M059J (cell line): ENCODE results near the gene AGPAT3. TPM values are rescaled to one million over a fixed set of nuclear protein-coding genes. Genes with fewer than 3 reads are reported as not detected.

Experiments used
- DNase-seq: peaks from one replicate; pipeline ENCODE4 v3.0.0-alpha.2; 2012; ENCODE audit warnings: low read depth
- total RNA-seq: library from RNA; depleted of rRNA; stranded (reverse); fragments of >200 nt; shearing (Covaris generic); gene quantifications from 2 replicates; pipeline ENCODE4 v1.2.3, GENCODE V29; 2014

Gene AGPAT3
- total RNA-seq, 1 experiment from 2014 or later: 59.8 TPM

DNA sequence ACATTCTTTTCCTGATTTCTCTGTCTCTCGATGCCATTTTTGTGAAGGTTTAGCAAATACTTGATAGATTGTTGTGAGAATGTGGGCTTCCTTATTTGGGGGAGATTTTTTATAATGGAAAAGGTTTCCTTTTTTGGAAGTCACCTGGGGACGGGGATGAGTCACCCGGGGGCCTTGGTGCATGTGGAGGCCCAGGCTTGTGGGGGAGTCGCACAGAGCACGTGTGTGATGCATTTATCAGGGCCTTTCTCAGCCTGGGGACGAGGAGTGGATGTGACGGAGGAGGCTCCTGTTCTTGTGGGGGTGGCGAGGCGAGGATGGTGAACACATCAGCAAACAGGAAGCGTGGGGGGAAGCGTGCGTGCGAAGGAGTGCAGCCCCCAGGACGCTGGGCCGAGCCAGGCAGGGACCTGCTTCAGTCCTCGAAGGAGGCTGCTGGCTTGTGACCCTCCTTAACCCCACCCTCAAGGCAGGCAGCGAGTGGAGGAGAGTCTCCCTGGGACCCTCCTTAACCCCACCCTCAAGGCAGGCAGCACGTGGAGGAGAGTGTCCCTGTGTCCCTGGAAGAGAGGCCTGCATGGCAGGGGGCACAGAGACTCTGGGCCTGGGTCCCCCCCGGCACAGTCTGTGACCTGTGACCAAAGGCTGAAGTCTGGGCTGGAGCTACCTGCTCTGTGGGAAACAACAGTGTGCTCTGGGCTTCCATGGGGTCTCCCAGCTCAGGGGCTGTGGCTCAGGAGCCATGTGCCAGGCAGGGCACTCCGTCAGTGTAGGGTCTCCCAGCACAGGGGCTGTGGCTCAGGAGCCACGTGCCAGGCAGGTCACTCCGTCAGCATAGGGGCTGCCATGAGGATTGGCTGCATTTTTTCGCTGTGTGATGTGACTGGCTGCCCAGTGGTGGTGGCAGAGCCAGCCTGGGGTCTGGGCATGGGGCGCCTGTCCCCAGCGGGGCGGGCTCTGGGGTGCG is 57.2 kb downstream of the AGPAT3 start:
- no peak for DNase-seq

DNA sequence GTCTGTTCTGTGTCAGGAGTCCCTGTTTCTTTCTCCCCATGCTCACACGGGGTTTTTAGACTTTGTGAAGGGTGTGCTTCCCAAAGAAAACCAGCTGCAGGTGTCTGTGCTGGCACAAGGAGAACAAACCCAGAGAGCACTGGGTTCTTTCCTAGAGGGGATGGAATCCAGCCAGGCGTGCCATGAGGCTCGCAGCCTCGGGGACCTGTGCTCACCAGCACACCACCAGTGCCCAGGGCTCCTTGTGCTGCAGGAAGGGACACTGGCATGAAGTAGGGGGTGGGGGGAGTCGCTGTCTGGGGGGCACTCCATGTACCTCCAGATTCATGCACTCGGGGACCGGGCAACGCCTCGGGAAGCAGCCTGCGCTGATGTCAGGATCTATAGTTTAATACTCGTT is 57.9 kb downstream of the AGPAT3 start:
- no peak for DNase-seq

DNA sequence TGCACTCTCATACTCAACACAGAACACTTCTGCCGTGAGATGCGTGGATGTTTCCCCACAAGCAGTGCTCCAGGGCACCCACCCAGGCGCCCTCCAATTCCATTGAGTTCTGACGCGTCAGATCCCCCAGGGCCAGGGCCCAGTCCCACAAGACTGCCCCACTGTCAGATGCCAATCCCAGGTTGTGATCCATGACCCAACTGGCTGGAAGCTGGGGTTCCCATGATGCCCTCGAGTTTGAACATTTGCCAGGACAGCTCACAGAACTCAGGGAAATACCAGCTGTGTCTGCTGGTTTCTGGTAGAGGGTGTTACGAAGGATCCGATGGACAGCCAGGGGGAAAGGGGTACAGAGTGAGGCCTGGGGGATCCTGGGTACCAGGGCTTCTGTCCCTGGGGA is 58.4 kb downstream of the AGPAT3 start:
- DNase-seq: peak; percentile 24

DNA sequence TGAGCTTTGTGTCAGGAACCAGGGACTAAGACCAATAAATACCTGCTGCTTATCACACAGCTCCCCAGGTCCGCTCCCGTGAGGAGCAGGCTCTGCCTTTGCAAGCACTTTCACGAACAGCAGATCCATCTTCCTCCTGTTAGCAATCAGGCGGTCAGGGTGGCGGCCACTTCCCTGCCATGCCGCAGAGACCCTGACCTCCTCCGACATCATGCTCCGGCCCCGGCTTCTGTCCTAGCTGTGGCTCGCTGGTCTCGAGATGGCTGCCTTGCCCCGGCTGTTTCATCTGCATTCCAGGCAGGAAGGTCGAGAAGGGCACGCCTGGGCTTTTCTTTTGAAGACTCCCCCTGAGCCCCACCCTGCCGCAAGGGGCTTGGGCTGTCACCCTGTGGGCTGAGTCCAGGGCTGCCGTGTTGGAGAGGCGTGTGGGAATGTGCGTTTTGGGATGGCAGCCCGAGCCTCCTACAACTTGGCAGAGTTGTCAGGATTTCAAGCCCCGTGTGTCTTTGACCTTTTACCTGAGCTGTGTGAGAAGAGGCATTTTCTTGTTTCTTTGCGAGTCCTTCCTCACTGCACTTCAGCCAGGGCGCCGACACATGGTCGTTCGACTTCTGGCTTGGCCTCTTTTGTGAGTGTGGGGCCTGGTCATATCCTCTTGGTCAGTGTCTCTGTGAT is 59.5 kb downstream of the AGPAT3 start:
- DNase-seq: no peak

DNA sequence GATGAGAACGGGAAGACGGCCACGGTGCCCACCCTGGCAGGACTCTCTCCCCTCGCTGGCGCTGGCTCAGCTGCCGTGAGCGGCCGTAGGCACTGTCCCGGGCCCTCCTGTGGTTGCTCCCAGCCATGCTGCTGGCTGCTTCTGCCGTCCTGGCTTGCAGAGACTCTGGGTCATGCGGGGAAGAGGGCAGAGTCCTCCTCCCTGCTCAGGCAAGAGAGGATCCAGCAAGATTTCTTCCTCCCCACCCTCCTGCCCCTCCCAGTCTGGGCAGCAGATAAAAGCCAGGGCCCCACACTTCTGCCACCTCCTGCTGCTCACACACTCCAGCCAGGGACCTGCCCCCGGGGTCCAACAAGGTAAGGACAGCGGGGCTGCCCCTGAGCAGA is 60.1 kb downstream of the AGPAT3 start:
- DNase-seq: no peak

DNA sequence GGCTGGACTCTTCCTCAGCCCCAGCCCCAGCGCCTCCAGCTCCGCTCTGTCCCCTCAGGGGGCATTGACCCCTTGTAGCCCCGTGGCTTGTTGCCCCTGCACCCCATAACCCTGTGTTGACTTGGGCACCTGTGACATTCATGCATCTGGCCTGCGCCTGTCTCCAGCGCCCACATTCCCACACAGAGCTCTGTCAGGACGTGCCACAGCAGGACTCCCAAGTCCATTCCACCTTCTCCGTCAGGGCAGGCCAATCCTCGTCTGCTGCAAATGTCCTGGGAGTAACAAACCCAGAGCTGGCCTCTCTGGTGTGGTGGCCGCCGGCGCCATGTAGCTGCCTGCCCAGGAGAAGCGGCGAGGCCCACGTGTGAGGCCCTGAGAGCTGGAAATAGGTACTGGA is 60.6 kb downstream of the AGPAT3 start:
- no peak for DNase-seq

DNA sequence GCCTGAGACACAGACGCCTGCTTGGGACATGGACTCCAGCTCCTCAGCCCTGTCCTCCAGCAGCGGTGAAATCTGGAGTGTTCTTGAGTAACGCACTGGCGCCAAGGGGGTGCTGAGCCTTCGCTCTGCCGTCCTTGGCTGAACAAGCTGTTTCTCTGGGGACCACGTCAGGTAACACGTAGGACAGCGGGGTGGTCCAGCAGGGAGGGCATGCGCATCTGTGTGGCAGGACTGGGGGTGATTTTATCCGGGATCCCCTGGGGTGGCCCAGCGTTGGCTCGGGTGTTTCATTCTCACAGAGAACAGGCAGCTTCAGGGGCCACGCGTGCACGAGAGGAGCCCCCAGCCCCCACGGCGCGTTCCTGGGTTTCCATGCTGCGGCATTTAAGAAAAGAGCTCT is 61.2 kb downstream of the AGPAT3 start:
- DNase-seq: no peak

DNA sequence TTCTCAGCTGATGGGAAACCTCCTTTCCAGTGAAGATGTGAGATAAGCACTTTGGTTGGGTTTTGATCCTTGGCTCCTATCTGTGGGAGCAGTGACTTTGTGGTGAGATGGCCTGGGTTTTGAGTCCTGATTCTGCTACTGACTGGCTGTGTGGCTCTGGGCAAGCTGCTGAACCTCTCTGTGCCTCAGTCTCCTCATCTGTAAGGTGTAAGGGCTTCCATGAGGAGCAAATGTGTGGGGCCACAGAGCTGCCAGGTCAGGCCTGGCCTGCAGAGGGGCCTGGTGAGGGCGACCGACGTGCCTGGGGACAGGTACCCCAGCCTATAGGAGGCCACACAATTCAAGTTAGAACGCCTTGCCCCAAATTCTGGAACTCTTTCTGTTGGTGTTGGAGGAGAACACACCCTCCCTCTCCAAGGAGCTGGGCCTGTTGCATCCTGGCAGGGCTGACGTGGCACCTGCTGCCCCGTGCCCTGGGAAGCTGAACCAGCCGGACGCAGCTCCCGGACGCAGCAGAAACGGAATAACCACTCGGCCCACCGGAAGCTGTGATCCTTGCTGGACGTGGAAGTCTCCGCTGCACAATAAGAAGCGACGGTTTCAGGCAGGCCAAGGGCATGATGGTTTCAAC is 62.7 kb downstream of the AGPAT3 start:
- no peak for DNase-seq

DNA sequence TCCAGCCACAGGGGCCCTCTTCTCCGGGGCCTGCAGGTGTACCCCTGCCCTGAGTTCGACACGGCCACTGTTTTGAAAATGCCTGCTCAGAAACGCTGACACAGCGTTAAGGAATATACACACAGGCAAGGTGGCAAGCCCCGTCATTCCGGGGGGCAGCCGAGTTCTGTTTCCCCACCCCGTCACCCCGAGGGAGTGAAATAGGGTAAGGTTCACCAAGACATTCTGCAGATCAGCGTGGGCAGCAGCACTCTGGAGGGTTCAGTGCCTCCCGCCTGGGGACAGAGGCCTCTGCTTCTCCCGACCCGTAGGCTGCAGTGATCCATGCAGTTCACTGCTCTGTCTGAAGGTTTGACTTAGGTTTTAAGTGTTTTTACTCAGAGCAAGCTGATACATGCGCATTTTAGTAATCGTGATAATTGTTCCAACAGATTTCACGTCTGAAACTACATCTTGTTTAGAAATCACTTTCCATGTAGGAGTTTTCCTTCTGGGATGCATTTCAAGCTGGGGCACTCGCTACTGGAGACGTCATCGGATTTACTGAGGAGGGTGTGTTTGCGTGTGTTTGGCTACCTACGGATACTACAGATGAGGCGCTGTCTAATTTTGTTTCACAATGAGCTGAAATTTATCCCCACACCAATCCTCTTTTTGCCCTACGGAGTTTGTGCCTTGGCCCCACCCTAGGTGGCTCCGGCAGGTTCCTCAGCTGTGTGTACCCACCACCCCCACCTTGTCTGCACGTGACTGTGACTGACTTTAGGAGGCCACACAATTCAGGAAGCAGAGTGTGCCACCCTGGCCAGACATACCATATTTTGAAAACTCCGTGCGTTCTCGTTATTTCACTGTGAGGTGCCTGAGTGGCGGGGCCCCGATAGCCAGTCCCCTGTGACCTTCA is 63.5 kb downstream of the AGPAT3 start:
- no peak for DNase-seq

DNA sequence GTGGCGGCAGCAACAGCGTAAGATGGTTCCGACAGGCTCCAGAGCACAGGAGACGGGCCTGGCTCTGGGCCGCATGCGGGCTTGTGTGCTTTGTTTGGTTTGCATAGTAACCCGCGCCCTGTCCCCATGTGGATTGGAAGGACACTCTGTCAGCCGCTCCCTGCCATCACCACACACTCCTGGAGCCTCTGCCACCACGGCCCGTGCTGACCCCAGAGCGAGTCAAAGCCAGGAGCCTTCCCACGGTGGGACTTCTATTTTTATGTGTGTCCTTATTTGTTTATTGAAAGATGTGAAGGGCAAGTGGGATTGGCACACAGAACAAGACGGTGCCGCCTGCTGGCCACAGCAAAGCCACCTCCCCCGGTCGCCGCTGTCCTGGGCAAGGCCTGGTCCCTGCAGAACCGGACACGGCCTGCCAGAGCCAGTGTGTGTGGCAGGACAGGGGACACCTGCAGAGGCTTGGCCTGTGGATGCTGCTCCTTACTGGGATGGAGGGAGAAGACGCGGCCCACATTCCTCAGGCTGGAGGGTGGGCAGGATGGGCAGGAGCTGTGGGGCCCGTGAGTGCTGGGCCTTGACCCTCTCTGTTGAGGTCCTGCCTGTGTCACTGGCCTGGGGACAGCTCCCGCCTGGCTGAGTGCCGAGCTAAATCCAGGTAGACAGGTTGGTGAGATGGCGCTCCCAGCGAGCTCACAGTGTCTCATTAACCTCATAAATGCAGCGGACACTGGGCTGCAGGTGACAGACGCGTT is 64.4 kb downstream of the AGPAT3 start:
- no peak for DNase-seq

DNA sequence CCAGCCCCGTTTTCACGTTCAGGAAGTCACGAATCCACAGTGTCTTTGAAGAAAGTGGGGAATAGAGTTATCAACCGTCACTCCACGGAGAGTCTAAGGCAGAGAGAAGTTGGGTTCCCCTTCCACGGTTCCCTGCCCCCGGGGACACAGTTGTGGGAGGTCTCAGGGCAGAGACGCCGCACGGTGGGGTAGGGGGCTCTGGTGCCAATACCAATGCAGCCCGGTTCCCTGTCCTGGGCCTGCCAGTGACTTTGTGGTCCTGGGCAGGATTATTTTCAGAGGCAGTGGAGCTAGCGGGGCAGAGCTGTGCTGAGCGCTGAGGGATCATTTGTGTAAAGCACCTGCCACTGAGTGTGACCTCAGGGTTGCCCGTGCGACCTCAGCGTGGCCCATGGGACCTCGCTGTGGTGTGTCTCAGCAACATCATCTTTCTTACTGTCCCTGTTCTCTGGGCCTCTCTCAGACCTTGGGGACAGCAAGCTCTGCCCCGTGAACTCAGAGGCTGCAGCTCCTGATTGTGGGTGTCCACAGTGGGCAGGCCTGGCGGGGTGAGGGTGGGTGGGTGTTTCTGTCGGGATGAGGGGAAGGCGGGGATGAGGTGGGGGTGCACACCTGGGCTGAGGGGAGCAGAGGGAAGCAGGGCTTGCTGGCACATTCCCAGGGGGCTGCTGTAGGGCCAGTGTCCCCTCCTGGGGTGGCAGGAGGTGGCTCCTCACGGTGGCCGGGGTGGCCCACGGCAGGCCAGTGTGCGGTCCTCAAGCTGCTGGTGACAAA is 65.2 kb downstream of the AGPAT3 start:
- no peak for DNase-seq

DNA sequence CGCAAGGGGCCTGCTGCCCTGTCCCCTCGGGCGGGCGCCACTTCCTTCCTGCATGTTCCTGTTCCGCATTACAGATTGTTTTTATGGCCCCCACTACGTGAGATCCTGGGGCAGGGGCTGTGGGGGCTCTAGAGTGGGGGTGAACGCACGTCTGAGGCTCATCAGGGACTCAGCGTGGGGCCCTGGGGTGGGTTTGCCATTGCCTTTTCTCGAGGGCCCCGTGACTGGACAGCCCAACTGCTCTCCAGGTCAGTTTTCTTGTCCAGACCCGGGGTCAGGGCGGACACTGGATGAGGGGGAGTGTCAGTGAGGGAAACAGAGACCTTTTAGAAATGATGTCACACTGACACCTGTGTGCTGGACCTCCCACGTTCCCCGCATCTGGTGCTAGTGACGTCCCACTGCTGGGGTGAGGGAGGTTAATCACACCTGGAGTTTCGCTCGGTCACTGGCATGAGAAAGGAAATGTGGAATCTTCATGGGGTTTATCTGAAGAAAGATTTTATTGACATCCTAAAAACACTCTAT is 65.9 kb downstream of the AGPAT3 start:
- DNase-seq: no peak

DNA sequence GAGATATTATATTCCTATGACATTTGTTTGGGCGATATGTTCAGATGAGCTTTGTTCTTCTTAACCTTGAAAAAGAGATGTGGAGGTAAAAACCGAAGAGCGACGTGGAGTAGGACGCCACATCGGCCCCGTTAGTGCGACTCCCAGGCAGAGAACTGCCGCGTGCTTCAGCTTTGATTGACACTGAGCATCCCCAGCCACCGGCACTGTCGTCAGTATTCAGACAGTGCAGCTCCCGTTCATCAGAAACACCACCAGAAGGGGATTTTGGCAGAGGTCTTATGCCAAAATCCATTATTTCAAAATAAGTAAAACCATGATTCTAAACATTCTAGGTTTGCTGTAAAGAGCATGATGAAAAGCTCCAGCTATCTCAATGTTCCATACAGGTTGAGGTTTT is 66.5 kb downstream of the AGPAT3 start:
- no peak for DNase-seq

DNA sequence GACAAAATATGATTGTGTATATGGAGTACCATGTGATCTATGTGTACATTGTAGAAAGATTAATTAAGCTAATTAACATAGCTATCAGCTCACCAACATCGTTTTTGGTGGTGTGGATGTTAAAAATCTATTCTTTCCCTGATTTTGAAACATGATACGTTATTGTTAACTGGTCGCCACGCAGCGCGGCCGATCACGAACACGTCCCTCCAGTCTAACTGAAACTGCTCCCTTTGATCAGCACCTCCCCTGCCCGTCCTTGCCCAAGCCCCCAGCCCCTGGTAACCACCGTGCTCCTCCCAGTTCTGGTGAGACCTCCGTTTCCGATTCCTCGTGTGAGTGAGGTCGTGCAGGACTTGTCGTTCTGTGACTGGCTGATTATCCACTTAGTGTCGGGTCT is 67.0 kb downstream of the AGPAT3 start:
- DNase-seq: no peak

DNA sequence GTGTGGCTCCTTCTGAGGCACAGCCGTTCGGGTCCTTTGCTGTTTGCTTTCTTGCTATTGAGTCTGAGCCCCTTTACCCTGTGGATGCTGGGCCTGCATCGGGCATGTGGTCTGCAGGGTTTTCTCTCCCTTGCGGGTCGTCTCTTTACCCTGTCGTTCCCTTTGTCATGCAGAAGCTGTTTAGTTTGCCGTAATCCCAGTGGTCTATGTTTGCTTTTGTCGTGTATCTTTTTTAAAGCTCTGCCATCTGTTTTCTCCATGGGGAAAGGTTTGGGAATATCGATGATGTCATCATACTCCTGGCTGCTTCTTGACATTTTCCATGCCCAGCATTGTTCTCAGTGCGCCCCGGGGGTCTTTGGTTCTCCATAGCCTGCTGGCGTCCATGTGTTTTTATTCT is 68.2 kb downstream of the AGPAT3 start:
- DNase-seq: no peak

DNA sequence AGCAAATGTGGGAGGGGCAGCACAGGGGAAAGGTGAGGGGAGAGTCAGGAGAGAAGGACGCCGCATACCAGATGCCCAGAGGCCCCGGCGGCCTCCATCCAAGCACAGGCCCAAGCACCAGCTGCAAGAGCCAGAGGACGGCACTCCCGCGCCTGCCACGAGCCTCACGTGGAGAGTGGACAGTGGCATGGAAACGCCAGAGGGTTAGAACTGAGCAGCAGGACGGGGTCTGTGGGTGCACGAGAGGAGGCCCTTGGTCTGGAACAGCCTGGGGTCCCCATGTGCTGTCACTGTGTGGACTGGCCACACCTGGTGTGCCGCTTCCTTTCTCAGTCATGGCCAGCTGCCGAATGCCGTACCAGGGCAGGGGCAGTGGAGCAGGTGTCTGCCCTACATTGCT is 68.7 kb downstream of the AGPAT3 start:
- no peak for DNase-seq

DNA sequence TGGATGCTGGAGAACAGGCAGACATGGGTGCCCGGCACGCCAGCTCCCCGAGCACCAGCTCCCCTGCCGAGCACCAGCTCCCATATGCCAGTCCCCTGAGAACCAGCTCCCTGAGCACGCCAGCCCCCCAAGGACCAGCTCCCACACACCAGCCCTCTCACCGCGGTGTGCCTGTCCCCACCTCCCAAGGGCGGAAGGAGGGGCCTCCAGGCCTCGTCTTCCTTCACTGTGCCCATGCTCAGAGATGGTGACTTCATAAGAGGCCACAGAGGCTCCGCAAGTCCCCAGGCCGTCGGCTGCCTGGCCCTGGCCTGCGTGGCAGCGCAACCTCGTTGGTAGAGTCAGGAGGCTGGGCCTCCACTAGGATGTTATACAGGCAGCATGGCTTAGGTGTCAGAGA is 69.1 kb downstream of the AGPAT3 start:
- DNase-seq: no peak

DNA sequence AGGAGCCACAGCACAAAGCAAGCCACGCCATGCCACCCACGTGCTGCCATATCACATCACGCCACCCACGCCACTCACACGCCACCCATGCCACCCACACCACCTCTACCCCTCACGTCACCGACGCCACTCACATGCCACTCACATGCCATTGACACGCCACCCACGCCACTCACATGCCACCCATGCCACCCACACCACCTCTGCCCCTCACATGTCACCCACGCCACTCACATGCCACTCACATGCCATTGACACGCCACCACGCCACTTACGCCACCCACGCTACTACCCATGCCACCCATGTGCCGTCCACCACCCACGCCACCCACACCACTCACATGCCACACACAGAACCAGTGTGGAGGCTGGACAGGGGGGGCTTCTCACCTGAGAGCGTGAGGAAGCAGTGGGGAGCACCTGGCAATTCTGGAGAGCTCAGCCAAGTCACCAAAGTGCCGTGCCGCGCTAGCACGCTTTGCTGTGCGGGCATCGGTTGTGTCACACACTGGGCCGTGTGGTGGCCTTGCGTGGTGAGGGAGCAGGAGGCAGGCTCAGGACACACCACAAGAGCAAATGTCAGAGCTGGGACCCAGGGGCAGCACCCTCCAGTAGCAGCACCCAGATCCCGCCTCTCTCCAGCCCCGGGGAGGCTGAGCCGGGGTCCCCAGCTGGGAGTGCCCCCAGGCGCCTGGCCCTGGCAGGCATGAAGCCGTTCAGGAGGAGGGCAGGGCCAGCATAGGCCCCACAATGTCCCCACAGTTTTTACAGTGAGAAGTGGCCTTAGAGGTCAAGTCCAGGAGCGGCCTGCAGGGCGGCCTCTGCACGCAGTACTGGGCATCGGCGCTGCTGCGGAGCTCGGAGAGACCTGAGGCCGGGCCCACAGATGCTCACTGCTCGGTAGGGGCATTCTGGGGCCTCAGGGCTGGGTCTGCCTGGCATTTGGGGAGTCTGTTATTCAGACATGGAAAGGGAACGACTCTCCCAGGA is 70.0 kb downstream of the AGPAT3 start:
- DNase-seq: no peak

DNA sequence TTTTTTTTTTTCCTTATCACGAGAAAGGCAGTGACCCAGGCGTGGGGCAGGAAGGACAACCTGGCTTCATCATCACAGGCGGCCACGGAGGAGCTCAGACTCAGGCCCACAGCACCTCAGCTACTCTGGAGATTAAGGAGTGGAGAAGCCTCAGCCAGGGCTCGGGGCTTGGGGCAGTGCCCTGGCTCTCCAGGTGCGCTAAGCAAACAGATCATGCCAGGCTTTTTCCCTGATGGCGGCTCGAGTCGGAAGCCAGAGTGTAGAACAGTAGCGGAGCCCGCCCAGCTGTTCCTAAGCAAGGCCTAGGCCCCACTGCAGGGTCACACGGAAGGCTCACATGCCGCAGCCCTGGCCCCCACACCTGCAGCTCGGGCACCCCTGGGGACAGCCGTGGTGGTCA is 70.7 kb downstream of the AGPAT3 start:
- no peak for DNase-seq
